ENCODE results near the gene HERC3. TPM values are rescaled to one million over a fixed set of nuclear protein-coding genes. Genes with fewer than 3 reads are reported as not detected.

Gene HERC3
- total and polyA plus RNA-seq, 2 donors (not counting 3 experiments of a cell fraction or from before 2014, with no cell fraction given): 6.3 to 21.2 TPM

- H3K4me2 ChIP-seq (ENCODE audit: insufficient read depth, low read length): peak overlapping the region; percentile 74
- intact Hi-C loops (cut with micrococcal nuclease): loop anchor here (10.0 kb wide), 3 partner anchors 144 to 494 kb away; partner anchors contain the start of genes HERC5 and PPM1K
- peak overlapping the region; percentile 12 for H2AFZ ChIP-seq (ENCODE audit: low read depth, low read length)
- BruUV-seq (replicated peaks): no TSS peak
- H3K4me1 ChIP-seq (ENCODE audit: control insufficient read depth, extremely low read depth, insufficient read depth, low read length): peaks cover 32% of the 10 kb centered on the region
- no peaks in the 10 kb centered on the region for H3K27me3 ChIP-seq (ENCODE audit: control insufficient read depth in 2 of 2, insufficient read depth in 2 of 2, low read length in 2 of 2)
- no peaks in the 10 kb centered on the region for H3K36me3 ChIP-seq (ENCODE audit: control insufficient read depth in 2 of 2, extremely low read depth in 1 of 2, insufficient read depth in 2 of 2, low read length in 2 of 2)
- H3K9me3 ChIP-seq (replicated peaks; ENCODE audit: control insufficient read depth, insufficient read depth, low read length): no peaks in the 10 kb centered on the region
- dilution Hi-C loops (cut with MboI; ENCODE audit: extremely low pct_ligation_motif_present, low sequenced_read_pairs): no loop called here
- DNase-seq (ENCODE audit: low read depth, low spot score) (peak; percentile 71), FAIRE-seq (no peak)
- TF ChIP-seq GATA2 (IDR thresholded peaks at IDR 0.05; ENCODE audit: insufficient read depth, insufficient read length, low read depth, low read length) (no peak), POLR2AphosphoS5 (IDR thresholded peaks at IDR 0.05; ENCODE audit: insufficient read depth, low read depth, low read length) (no peak), JUN (IDR thresholded peaks at IDR 0.05; ENCODE audit: borderline replicate concordance, insufficient read depth, insufficient read length, low read depth) (no peak), MAX (IDR thresholded peaks at IDR 0.05; ENCODE audit: insufficient read depth, insufficient read length) (no peak), FOS (IDR thresholded peaks at IDR 0.05; ENCODE audit: borderline replicate concordance, insufficient read depth, low read length) (no peak), MYC (IDR thresholded peaks at IDR 0.05; ENCODE audit: low read depth, low read length) (no peak), EZH2 (IDR thresholded peaks at IDR 0.05; ENCODE audit: borderline replicate concordance, low read depth, low read length, severe bottlenecking) (no peak), POLR2A (IDR thresholded peaks at IDR 0.05; ENCODE audit: low read depth, low read length) (no peak)
- ChIA-PET POLR2A (interaction anchor here (1.5 kb wide), 1 partner anchor 14 kb away, joined by 3 read pairs; no protein-coding TSS in a partner anchor), CTCF (interaction anchor here (1.1 to 2.5 kb wide), 6 partner anchors 9 to 60 kb away, joined by 3 to 26 read pairs (median 8); no protein-coding TSS in a partner anchor)
- H4K20me1 ChIP-seq (replicated peaks; ENCODE audit: control insufficient read depth, extremely low read depth, insufficient read depth, low read length): no peaks in the 10 kb centered on the region
- peak overlapping the region; percentile 87 for H3K9ac ChIP-seq (replicated peaks; ENCODE audit: extremely low read depth, insufficient read depth, low read length)
- H3K9me1 ChIP-seq (replicated peaks; ENCODE audit: control insufficient read depth, extremely low read depth, insufficient read depth, low read length): no peaks in the 10 kb centered on the region
- peaks cover 5% of the 10 kb centered on the region for H3K79me2 ChIP-seq (ENCODE audit: control insufficient read depth, insufficient read depth, low read length)
- no peak overlapping the region for H3K4me3 ChIP-seq (replicated peaks in 1 of 3; ENCODE audit: insufficient read depth in 1 of 3, low read depth in 1 of 3, low read length in 3 of 3)
- H3K27ac ChIP-seq (ENCODE audit: insufficient read depth, low read depth, low read length): peak overlapping the region; percentile 100
Observed at GRCh38 chr4:88599298-88599697, 7.0 kb downstream of the HERC3 start.

Measured in endothelial cell of umbilical vein (primary cell).